Measurements from ENCODE around the gene FSIP2.

The FSIP2 gene, protein sequence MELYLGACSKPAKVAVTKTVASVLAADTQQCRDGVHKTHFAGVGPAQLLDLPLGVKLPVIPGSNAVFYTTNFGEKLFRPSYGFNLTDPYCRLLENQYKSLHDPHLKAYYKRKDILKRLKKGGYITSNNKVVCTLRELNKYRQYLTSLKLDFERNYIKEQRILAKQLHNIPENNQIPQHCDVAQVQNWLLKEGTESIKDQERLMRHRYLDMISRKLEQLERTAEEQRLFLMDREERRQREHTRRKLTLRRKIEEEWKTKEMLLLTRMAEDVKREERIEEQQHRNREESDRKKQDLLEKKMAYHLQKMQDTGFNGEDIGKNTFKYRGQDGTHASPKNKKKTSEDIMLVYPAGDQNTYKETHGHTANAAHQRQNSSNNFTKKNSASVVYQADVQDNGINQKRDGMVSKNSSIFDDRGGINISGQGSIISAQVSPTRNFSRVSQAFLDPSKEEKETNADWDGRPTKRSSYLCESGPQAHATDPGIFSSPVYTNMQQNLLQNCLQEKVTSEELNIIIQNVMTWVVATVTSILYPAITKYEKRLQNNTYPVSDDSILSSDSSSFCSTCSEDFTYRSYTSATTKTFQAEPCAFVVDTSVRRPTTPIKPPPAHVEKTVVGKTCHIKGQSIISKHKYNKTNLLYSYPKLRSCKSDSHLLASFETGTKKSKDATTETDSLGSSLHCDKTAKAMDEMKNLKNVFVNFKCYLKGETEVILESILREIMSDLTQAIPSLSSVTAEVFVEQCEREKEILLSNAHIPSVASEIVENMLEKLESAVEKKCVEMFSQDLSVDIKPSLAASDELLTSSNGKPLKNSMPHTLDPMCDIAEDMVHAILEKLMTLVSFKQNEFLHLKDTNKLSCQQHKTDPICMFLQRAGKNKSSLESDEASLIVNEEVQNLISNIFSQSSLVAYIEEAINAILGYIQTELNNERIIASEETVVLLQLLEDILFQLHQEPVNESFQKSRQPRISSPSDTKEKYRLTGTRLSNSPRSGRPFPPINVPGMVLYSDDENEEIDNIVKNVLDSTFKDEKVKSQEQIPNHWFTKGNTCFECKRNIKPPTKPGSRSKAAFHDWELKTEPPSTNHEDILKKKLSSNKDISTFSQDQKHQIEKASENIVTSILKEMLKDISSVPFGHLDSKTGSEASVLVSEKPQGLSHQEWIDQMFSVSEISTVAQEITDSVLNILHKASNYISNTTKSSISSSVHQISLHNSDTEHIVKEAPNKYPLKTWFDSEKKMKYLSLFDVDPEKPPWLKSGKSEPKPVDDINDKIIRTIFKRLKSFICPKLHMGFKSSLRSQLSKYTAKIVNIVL (N-terminal part only)

DNA sequence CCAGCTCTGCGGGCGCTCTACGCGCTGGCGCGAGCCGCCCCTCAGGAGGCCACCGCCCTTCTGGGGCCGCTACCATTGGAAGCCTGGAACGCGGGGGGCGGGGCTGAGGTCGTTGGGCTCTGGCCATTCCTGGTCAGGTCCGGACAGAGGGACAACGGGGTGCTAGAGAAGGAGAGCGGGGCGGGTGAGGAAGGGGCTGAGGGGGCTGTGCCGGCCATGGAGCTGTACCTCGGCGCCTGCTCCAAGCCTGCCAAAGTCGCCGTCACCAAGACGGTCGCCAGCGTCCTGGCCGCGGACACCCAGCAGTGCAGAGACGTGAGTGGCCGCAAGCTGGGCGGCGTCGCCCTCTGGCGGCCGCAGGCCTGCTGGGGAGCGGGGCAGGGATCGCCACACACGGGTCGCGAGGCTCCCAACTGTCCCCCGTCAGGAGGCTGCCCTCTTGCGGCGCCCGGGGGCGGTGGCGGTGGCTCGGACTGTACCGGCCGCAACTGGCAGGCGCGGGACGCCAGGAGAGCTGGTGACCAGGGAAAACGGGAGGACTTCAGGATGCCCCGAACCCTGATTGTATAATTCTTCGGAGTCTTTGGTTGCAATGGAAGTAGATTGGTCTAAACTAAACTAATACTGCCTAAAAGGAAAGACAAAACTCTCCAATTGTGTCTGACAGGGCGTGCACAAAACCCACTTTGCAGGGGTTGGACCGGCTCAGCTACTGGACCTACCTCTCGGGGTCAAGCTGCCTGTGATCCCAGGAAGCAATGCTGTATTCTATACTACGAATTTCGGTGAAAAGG lies at the start of gene FSIP2:
TSS of gene FSIP2 (plus strand) at position 126 of the 794 bp plus-strand sequence. CDS start at position 217, 91 bp downstream.
- DNase-seq (ENCODE audit: low spot score): peak; percentile 62

DNA sequence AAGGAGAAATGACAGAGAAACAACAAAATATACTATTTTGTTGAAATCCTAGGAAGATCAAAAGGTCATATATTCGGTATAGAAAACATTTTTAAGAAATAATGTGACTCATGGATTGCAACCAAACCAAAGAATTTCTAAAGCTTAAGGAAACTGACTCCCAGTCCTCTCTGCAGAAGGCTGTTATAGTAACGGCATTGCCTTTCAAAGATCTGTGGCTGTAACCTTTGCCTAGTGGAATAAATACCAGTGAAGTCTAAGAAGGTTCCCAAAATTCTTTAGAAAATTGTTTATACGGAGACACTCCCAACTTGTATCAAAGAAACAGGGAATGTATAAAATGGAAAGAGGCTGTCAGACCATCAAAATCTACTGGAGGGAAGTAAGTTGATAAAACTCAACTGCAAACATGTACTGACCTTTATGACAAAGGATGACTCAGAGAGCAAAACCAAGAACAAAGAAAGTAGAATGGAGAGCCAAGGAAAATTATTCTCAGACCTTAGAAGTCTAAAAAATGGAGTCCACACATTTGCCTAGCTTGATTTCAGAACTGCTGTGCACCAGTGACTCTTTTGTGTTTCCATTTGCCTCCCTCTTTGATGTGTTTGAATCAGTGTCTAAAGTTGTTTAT lies 48.6 kb upstream of the FSIP2 start:
- no peak for DNase-seq (ENCODE audit: low spot score)

DNA sequence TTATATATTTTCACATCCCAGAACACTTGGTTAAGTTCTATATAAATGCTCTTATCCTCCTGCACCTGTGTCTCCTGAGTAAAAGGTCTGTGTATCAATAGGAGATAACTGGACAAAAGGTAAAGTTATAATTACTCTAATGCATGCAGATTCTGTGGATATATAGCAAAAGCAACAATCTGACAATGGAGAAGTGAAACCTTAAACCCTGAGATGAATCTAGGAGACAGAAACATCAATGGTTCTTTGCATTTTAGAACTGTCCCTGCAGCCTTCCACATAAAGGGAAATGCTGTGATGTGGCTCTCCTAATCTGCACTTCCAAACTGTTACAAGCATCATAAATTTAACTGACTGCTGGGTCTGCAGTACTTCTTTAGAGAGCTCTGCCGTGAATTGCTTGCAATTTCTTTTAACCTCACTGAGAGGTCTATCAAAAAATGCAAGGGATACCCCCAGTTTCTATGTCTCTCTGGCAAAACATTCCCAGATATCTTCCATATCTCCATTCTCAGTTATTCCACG lies 42.8 kb upstream of the FSIP2 start:
- DNase-seq (ENCODE audit: low spot score): no peak

DNA sequence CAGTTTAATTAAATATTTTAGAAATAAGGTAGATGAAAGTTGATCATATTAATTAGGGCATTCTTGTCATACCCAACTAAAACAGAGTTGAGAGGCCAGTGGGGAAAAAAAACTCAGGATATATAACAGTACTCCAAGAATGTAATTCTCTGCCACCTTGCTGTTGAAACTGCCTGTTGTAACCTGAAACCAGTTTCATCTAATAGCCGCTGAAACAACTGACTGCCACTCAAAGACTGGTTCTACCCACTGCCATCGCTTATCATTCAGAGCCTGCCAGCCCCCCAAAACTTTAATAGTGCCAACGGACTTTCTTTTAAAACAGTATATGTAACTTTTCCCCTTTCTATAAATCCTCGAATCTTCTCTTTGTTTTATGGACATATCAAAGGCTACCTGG lies 37.7 kb upstream of the FSIP2 start:
- DNase-seq (ENCODE audit: low spot score): no peak

DNA sequence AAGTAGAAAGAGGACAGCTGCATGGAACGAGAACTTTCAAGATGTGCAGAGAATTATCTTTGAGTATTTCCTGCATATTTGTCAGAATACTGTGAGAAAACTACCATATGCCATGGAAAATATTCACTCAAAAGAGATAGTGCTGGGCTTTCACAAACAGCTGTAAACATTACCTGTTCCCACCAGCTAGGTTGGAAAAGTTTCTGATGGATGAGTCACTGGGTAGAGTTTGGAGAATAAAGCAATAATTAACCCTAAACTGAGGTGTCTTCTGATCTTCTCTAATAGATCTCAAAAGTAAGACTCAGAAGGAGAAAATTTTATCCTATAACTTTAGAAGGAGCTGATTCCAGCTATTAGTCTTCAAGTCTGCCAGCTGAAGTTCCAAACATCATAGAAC lies 3.9 kb upstream of the FSIP2 start:
- DNase-seq (ENCODE audit: low spot score): no peak

DNA sequence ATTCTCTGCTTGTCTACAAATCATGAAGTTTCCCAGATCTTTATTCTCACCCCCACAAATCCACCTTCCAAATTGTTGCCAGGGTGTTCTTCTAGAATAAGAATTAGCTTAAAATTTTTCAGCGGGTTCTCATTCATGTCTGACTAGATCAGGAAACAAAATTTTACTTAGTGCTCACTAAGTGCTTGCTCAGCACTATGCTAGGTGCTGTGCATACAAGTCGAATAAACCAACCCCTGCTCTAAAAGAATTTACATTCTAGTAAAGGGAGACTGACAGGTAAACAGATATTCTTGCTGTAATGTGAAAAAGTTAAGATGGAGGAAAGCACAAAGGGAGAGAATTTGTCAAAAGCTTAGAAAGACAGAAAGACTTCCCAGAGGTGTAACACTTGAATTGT lies 2.4 kb upstream of the FSIP2 start:
- DNase-seq (ENCODE audit: low spot score): no peak

DNA sequence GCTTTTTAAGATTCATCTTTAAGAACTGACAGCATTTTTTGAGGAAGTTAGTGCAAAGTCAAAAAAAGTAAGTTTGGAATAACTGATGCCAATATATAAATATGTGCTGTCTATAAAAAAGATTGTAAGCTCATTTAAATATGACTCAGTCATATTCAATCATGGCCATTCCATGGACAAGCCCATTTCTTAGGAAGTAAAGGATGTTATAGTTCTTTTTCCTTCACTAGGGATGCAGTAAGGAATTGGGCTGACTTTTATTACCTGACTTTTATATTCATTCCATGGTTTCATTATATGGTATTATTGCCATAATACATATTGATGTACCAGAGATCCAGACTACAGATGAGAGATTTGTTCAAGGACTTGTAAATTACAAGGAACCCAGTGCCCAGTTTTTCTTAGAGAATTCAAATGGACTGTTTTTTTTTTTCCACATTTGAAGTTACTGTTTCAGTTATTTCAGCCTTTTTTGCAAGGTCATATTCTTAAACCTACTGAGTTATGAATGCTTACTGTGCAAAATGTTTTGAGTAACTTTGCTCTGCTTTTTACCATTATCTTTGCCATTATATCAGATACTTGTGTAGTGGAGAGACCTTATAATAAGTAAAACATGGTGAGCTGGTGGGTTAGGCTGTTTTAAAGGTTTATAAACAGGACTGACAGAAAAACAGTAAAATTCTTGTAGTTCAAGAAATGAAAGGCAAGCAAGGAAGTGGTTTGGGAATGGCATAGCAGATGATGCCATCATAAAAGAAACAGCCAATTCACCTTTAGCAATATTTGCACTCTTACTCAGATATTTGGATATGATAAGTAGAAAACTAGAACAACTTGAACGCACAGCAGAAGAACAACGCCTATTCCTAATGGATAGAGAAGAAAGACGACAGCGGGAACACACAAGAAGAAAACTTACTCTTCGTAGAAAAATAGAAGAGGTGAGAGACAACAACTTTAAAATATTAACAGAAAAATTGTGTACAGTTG lies 7.6 kb downstream of the FSIP2 start:
- DNase-seq (ENCODE audit: low spot score): no peak

DNA sequence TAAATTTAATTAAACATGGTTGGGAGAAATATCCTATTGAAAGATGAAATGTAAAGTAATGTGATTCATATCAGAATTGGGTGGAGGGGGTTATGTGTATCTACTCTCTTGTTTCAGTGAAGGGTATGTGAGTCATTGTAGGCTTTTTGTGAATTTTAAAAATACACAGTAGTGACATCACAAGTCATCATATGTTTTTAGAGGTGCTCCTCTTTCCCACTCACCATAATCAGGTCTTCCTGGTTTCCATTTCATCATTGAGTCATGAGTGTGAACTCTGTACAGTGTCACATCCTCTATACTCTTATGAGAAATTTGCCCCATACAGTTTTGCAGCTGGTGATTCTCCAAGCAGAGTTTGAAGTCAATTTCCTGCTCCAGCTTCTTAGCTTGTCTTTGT lies 18.8 kb downstream of the FSIP2 start:
- DNase-seq (ENCODE audit: low spot score): no peak

DNA sequence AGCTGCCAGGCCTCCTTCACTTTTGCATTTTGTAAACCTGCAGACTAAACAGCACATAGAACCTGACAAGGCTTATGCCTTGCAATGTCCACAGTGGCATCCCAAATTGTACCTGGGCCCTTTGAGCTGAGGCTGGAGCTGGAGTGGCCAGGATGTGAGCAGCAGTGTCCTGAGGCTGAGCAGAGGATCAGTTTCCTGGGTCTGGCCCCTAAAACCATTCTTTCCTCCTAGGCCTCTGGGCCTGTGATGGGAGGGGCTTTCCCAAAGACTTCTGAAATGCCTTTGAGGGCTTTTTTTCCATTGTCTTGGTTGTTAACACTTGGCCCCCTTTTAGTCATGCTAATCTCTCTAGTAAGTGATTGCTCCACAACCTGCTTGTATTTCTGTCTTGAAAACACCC lies 32.8 kb downstream of the FSIP2 start:
- no peak for DNase-seq (ENCODE audit: low spot score)

DNA sequence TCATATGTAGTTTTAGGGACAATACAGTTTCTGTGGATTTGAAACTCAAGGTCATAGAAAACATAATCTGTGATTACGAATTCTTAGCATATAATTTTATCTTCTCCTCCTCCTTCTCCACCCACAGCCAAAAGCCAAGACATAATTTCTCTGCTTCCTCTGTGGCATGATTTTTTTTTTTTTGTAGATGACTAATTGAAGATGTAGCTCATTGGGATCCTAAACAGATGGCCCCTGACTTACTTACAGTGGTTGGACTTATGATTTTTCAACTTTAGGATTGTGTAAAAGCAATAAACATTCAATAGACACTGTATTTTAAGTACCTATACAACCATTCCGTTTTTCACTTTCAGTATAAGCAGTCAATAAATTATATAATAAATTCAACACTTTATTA lies 42.3 kb downstream of the FSIP2 start:
- DNase-seq (ENCODE audit: low spot score): no peak

DNA sequence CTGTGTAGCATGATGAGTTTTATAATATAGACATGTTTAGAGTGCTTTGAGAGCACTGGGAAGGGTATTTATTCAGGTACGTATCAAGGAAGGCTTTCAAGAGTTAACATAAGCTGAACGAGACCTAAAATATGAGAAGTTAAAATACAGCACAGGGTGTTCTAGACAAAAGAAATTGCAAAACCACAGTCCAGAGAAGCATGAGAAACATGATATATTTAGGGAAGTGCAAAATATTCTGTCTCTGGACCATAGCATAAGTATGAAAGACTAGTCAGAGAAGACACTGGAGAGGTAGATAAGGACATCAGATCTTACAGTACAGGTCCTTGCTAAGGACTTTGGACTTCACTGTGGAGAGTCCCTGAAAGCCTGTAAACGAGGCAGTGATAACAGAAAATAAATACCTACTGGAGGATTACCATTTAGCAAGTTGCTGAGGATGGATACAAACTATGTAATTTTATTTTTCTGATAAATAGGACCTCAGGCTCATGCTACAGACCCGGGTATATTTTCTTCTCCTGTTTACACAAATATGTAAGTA lies 43.7 kb downstream of the FSIP2 start:
- DNase-seq (ENCODE audit: low spot score): no peak

DNA sequence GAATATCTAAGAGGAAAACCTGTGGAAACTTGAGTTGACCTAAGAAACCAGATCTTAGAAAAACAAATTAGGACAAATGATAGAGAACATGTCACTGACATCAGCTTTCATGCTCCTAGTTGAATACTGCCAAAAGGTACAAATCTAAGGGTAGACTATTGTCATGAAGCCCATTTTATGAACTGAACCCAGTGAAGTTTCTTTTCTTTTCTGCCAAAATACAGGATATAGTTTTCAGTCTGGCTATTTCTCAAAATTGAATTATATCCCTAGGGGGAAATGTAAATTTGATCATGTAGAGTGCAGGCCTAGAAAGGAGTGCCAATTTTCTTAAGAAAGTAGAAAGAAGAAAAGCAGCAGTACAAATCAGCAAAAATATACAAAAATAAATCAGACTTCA lies 46.6 kb downstream of the FSIP2 start:
- no peak for DNase-seq (ENCODE audit: low spot score)

DNA sequence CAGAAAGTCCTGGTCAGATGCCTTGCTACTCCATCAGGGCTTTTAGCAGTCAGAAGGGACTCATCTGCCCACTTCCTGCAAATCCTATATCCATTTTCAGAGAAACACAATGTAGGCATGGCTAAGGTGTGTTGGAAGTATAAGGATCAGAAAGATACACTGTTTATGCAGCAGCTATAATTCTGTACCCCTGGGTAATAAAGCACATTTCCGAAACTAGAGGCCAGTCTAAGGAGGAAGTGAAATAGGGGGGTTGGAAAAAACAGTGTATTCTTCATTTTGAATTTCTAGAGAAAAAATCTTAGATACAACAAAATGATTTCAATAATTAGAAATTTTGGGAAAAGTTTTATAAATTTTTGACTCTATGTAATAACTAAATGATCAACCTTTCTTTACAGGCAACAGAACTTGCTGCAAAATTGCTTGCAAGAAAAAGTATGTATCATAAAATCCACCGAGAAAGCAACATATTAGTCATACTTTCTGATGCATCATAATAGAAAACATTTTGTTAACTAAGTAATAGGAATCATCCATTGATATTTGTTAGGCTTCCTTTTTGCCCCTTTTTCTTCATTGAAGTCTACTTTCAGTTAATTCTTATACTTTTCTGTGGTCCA lies 47.4 kb downstream of the FSIP2 start:
- DNase-seq (ENCODE audit: low spot score): no peak

DNA sequence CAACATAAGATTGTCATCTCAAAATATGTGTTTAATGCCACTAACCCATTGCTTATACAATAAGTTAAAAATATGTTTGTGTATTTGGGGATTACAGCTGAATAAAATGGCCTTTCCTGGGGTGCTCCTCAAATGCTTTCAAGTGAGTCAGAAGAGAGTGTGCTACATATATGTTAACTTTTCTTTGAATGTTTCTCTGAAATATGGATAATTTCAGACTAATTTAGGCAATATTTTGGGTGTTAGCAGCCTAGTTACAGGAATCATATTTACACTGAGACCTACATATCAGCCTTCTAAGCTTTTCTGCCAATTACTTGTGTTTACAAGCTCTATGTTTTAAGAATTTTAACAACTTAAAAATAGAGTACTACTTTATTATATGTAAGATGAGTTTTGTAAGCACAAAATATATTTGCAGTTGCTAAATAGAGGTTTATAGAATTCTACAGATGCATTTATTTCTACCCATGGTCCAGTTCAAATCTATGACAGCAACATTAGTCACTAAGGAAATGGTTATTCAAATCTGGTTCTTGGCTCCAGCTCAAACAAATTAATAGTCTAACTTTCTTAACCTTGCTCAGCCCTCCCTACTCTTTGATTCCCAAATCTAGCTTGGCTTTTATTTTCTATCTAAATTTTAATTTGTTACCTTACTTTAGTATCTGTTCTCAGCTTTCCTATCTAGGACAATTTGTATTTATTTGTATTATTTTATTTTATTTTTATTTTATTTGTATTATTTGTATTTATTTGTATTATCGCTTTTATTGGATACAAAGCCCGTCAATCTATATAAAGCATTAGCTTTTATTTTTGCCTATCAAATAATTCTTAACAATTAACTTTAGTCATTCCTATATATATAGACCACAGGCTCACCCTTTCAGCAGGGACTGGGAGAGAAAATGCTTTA lies 48.9 kb downstream of the FSIP2 start:
- DNase-seq (ENCODE audit: low spot score): no peak

DNA sequence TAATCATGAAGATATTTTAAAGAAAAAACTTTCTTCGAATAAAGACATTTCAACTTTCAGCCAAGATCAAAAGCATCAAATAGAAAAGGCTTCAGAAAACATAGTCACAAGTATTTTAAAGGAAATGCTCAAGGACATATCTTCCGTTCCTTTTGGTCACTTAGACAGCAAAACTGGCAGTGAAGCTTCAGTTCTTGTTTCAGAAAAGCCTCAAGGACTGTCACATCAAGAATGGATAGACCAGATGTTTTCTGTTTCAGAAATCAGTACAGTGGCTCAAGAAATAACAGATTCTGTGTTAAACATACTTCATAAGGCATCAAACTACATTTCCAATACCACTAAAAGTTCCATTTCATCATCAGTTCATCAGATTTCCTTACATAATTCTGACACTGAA lies 51.8 kb downstream of the FSIP2 start:
- DNase-seq (ENCODE audit: low spot score): no peak

DNA sequence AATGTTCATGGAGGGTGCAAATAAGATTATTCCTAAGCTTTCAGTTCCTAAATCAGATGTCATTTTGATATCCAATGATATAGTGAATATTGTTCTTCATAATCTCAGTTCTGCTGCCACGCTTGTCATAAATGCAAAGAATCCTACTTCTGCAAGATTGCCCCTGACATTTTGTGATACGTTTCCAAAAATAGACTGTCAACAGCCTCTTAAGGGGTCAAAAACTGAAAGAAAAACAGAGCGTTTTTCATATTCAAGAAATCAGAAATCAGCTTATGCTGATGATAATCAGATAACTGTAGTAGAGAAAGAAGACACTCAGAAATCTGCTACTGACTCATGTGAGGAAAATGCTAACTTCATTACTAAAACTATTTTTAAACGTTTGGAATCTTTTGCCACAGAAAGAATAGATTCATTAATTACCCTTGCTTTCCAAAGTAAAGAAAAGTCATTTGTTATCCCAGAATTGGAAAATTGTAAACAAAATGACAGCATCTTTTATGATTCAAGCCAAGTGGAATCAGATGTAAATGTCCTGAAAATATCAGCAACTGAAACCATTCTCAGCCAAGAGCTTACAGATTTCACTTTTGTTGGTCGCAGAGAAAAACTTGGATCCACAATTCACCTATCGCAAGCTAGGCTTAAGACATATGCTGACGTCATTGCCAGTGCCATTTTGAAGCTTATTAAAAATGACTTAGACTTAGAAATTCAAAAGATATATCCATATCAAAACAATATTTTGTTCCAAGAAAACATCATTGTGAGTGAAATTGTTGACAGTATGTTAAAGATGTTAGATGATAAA lies 55.1 kb downstream of the FSIP2 start:
- no peak for DNase-seq (ENCODE audit: low spot score)

DNA sequence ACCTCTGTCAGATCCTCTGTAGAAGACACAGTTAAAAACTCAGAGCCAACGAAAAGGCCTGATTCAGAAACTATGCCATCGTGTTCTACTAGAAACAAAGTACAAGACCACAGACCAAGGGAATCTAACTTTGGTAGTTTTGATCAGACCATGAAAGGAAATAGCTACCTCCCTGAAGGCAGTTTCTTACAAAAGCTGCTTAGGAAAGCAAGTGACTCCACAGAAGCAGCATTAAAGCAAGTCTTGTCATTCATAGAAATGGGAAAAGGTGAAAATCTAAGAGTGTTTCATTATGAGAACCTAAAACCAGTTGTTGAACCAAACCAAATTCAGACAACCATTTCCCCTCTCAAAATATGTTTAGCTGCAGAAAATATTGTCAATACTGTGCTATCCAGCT lies 58.2 kb downstream of the FSIP2 start:
- no peak for DNase-seq (ENCODE audit: low spot score)
